Heart left ventricle (tissue), 16 donors: ENCODE data around the gene SPTAN1. TPM values are rescaled to one million over a fixed set of nuclear protein-coding genes. Genes with fewer than 3 reads are reported as not detected.

ENCODE experiments used
- ATAC-seq, 4 donors: fragments of 200-7000 bp; cut with Tn5 transposase; one replicate each; pipeline ENCODE4 v1.9.1; 2020 to 2022; ENCODE audit warnings: moderate library complexity in 4 of 4, mild to moderate bottlenecking in 3 of 4, moderate number of reproducible peaks in 1 of 4
- DNase-seq, 5 donors: peaks; one replicate each; pipeline ENCODE4 v3.0.0-alpha.2; 2020
- H3K27ac ChIP-seq, 12 donors: fragments of 200-600 bp; sonication (generic) in 4 of 12; one replicate each; pipeline versions ENCODE4 v1.5.0 to v1.8.0; 2016 to 2022; ENCODE audit warnings: mild to moderate bottlenecking in 2 of 12
- H3K27me3 ChIP-seq, 9 donors: fragments of 200-600 bp; sonication (generic) in 2 of 9; one replicate each; pipeline versions ENCODE4 v1.5.1 to v1.8.0; 2016 to 2022; ENCODE audit warnings: mild to moderate bottlenecking in 3 of 9
- H3K36me3 ChIP-seq, 9 donors: fragments of 200-600 bp; sonication (generic) in 2 of 9; one replicate each; pipeline versions ENCODE4 v1.5.0 to v1.8.0; 2018 to 2022; ENCODE audit warnings: mild to moderate bottlenecking in 2 of 9
- H3K4me1 ChIP-seq, 12 donors: fragments of 200-600 bp; sonication (generic) in 4 of 12; one replicate each; pipeline versions ENCODE4 v1.5.0 to v1.8.0; 2016 to 2022; ENCODE audit warnings: mild to moderate bottlenecking in 3 of 12
- H3K4me3 ChIP-seq, 12 donors: fragments of 200-600 bp; sonication (generic) in 4 of 12; one replicate each; pipeline versions ENCODE4 v1.5.0 to v1.8.0; 2017 to 2022; ENCODE audit warnings: mild to moderate bottlenecking in 9 of 12, moderate library complexity in 4 of 12
- H3K9me3 ChIP-seq, 12 donors: fragments of 200-600 bp; sonication (generic) in 4 of 12; one replicate each; pipeline versions ENCODE4 v1.5.0 to v1.8.0; 2016 to 2022; ENCODE audit warnings: mild to moderate bottlenecking in 1 of 12
- POLR2A ChIP-seq, 2 donors: fragments of 450-650 bp; IDR thresholded peaks; one replicate each; pipeline ENCODE4 v1.6.1; 2017; ENCODE audit warnings: antibody characterized with exemption in 2 of 2, mild to moderate bottlenecking in 2 of 2, moderate library complexity in 2 of 2
- WGBS, 4 donors: extraction: QIAGEN DNeasy Blood & Tissue Kit in 2 of 4; methylation state at CpG; one replicate each; pipeline versions ENCODE4 v1.1.5 to v1.1.7; 2013 to 2018; 5-methylcytosine and 5-hydroxymethylcytosine counted together
- intact Hi-C, 10 donors: fragments of 100-400 bp; cut with DNase I; formaldehyde crosslinking; loops; one replicate each; pipeline versions ENCODE4 v1.11.1 to v1.14.2; 2022
- polyA plus RNA-seq, 2 donors: library from polyadenylated mRNA; stranded (reverse); fragments of 200-250 nt; gene quantifications; one replicate each; pipeline ENCODE4 v1.2.3, GENCODE V29; 2013
- total RNA-seq, 9 donors: library from RNA; depleted of rRNA in 2 of 9; stranded (reverse); fragments of >200 nt in 2 of 9; fragmentation: NEBNext Ultra II Directional in 3 of 9; extraction: Animal tissue kit (Norgen Biotek cat#: 25700) in 3 of 9; gene quantifications; one replicate each; pipeline versions ENCODE4 v1.1.0 to v1.2.4, GENCODE V29; 2016 to 2023
- TF ChIP-seq, protein P1 (sequence below), 12 donors: fragments of 200-600 bp; sonication (generic) in 4 of 12; IDR thresholded peaks; one replicate each; pipeline versions ENCODE4 v1.5.0 to v1.8.0; 2018 to 2022; ENCODE audit warnings: antibody characterized with exemption in 12 of 12, mild to moderate bottlenecking in 5 of 12
- donor health status: ischemic (EF 13 %, LVEDD 7.1; RV severe dilation, severe dysfunction).
- donor health status: healthy with polysubstance abuse.
- donor health status: DM: no; HTN: yes; CAD: no.
- donor health status: DM: no; HTN: no; CAD: no.
- donor health status: ischemic (EF 25% LVEDD 6.9; RV normal size, moderate dysfunction).
- donor health status: ischemic (EF 25% LVEDD 5.7; RV mildly dilated, moderate dysfunction).
- donor health status: healthy.
- donor health status: DM: yes; HTN: yes; CAD: no.
- donor health status: ischemic (EF 35%, LVEDD 5.7; RV mildly dilated, moderate dysfunction).
- donor health status: nonischemic (EF 11% LVEDD 7.7; RV severe dilation, severe dysfunction).
- donor health status: DM: yes; HTN: yes; CAD: no.
- donor health status: PGD.
- donor health status: ischemic (EF 29% LVEDD 5.4; RV normal size, mild dysfunction).
- donor health status: nonischemic (EF 23%, LVEDD 6.1; RV moderate dilation, normal function).

SPTAN1 gene
- total and polyA plus RNA-seq, 11 donors, result 104 to 472 (median 273) TPM

DNA sequence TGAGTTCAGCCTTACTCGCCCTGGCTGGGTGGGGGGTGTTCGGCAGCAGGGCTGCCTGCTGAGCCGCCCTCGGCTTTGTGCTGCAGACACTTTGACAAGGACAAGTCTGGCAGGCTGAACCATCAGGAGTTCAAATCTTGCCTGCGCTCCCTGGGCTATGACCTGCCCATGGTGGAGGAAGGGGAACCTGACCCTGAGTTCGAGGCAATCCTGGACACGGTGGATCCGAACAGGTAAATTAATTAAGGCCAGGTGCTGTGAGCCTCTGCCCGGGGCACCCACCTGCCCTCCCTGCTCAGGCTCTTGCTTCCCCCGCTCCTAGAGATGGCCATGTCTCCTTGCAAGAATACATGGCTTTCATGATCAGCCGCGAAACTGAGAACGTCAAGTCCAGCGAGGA lies 80.1 kb downstream of the SPTAN1 start:
- H3K4me1 ChIP-seq, result peaks cover 0 to 63% (median 36%) of the 10 kb centered on the region in 12 donors
- WGBS, 4 donors, result 86 to 93% (median 91%) methylated on average over 13 to 14 of the region's 14 CpGs
- ATAC-seq, result no peak

DNA sequence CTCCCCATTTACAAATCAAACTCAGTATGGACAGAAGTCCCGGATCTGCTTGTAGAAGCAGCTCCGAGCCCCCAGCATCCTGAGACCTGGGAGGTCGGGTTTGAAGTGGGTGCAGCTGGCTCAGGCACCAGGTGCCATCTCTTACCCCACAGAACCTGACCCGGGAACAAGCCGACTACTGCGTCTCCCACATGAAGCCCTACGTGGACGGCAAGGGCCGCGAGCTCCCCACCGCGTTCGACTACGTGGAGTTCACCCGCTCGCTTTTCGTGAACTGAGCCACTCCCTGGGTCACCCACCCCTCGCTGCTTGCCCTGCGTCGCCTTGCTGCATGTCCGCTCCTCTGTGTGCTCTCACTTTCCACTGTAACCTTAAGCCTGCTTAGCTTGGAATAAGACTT lies 80.7 kb downstream of the SPTAN1 start:
- H3K27me3 ChIP-seq, result no peaks in the 10 kb centered on the region
- TF ChIP-seq, protein P1, sequence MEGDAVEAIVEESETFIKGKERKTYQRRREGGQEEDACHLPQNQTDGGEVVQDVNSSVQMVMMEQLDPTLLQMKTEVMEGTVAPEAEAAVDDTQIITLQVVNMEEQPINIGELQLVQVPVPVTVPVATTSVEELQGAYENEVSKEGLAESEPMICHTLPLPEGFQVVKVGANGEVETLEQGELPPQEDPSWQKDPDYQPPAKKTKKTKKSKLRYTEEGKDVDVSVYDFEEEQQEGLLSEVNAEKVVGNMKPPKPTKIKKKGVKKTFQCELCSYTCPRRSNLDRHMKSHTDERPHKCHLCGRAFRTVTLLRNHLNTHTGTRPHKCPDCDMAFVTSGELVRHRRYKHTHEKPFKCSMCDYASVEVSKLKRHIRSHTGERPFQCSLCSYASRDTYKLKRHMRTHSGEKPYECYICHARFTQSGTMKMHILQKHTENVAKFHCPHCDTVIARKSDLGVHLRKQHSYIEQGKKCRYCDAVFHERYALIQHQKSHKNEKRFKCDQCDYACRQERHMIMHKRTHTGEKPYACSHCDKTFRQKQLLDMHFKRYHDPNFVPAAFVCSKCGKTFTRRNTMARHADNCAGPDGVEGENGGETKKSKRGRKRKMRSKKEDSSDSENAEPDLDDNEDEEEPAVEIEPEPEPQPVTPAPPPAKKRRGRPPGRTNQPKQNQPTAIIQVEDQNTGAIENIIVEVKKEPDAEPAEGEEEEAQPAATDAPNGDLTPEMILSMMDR (IDR thresholded peaks at IDR 0.05), result no peak
- TF ChIP-seq POLR2A (IDR thresholded peaks at IDR 0.05), result no peak
- ATAC-seq, result no peak
- H3K4me3 ChIP-seq, result no peak overlapping the region
- H3K36me3 ChIP-seq, result peaks cover 2 to 66% (median 63%) of the 10 kb centered on the region in 9 donors
- WGBS, 4 donors, result 92 to 93% (median 92%) methylated on average over 21 of the region's 21 CpGs
- no peak for DNase-seq
- H3K27ac ChIP-seq, result no peak overlapping the region
- intact Hi-C loops, result loop anchor here in 3 of 10 donors (5.0 to 10.0 kb wide), 3 partner anchors 52 to 338 kb away; partner anchors contain the start of genes SET (in 2 of the 3) and ODF2 (in 1 of the 3)
- peaks cover 0 to 57% (median 31%) of the 10 kb centered on the region in 12 donors for H3K4me1 ChIP-seq
- H3K9me3 ChIP-seq, result no peaks in the 10 kb centered on the region

More for the DNA sequence above, 80.1 kb downstream of the SPTAN1 start:
- TF ChIP-seq, protein P1 (IDR thresholded peaks at IDR 0.05), result no peak
- TF ChIP-seq POLR2A (IDR thresholded peaks at IDR 0.05), result no peak
- intact Hi-C loops, result loop anchor here in 3 of 10 donors (5.0 to 10.0 kb wide), 3 partner anchors 52 to 338 kb away; partner anchors contain the start of genes SET (in 2 of the 3) and ODF2 (in 1 of the 3)
- Histone ChIP-seq H3K4me3 (no peak overlapping the region), H3K36me3 (peaks cover 2 to 72% (median 69%) of the 10 kb centered on the region in 9 donors), H3K9me3 (no peaks in the 10 kb centered on the region), H3K27ac (no peak overlapping the region), H3K27me3 (no peaks in the 10 kb centered on the region)
- no peak for DNase-seq

DNA sequence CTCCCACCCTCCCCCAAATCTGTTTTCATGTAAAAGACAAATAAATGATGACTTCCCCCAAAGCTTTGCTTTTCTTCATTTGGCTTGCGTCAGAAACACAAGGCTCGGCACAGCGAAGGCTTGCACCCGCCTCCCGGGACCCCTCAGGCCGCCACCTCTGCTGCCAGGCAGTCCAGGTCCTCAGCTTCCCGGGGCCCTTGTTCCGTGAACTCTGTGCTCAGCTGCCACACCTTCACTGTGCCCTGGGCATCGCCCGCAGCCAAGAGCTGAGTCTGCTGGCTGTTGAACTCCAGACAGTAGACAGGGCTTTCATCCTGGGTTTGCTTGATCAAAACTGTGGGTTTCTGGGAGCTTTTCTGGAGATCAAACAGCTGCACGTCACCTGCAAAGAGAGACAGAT lies 81.2 kb downstream of the SPTAN1 start:
- peak overlapping the region in 3 of 12 donors; percentile 83 to 93 (median 87) for H3K27ac ChIP-seq
- no peak for ATAC-seq
- WGBS, 4 donors, result 78 to 94% (median 85%) methylated on average over 7 to 11 of the region's 11 CpGs
- intact Hi-C loops, result loop anchor here in 3 of 10 donors (5.0 to 10.0 kb wide), 3 partner anchors 51 to 339 kb away; partner anchors contain the start of genes SET (in 2 of the 3) and ODF2 (in 1 of the 3)
- H3K4me3 ChIP-seq, result no peak overlapping the region
- TF ChIP-seq, protein P1 (IDR thresholded peaks at IDR 0.05), result no peak
- no peak for TF ChIP-seq POLR2A (IDR thresholded peaks at IDR 0.05)
- peaks cover 0 to 51% (median 28%) of the 10 kb centered on the region in 12 donors for H3K4me1 ChIP-seq
- peaks cover 2 to 62% (median 58%) of the 10 kb centered on the region in 9 donors for H3K36me3 ChIP-seq
- DNase-seq, result peak in 1 of 5 donors; percentile 16
- no peaks in the 10 kb centered on the region for H3K9me3 ChIP-seq
- H3K27me3 ChIP-seq, result no peaks in the 10 kb centered on the region

DNA sequence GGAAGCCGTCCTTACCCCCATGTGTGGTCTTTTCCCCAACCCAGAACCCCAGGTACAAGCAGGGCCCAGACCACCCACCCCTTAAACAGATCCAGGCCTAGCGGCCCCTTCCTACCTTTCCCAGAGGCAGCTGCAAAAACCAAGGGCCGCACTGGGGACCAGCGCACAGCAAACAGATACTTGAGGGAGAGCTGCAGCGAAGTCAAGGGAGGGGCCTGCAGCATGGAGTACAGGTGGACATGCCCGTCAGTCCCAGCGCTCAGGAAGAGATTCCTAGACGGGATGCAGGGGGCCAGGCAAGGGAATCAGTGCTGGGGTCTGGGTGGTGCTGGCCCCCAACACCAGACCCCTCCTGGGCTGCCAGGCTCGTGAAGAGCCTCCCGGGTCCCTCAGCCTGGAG lies 81.7 kb downstream of the SPTAN1 start:
- H3K27me3 ChIP-seq, result no peaks in the 10 kb centered on the region
- H3K4me1 ChIP-seq, result peaks cover 0 to 46% (median 23%) of the 10 kb centered on the region in 12 donors
- TF ChIP-seq, protein P1 (IDR thresholded peaks at IDR 0.05), result no peak
- no peak for TF ChIP-seq POLR2A (IDR thresholded peaks at IDR 0.05)
- no peaks in the 10 kb centered on the region for H3K9me3 ChIP-seq
- H3K4me3 ChIP-seq, result peak overlapping the region in 3 of 12 donors; percentile 44 to 54 (median 48)
- H3K27ac ChIP-seq, result peak overlapping the region in 11 of 12 donors; percentile 83 to 100 (median 93)
- peak in 1 of 5 donors; percentile 21 for DNase-seq
- WGBS, 4 donors, result 81 to 91% (median 82%) methylated on average over 6 to 10 of the region's 10 CpGs
- peaks cover 2 to 57% (median 53%) of the 10 kb centered on the region in 9 donors for H3K36me3 ChIP-seq
- intact Hi-C loops, result loop anchor here in 3 of 10 donors (2.0 to 10.0 kb wide), 4 partner anchors 23 to 339 kb away; partner anchors contain the start of genes SET (in 2 of the 3), DYNC2I2 (in 1 of the 3) and ODF2 (in 1 of the 3)
- no peak for ATAC-seq
